ENCODE results near the gene MAP3K7.
"Not testable (repeated sequence)": the region's sequence is repeated elsewhere in the genome, so short reads cannot be mapped to it uniquely, and the experiment has no call there.

MAP3K7 gene

DNA sequence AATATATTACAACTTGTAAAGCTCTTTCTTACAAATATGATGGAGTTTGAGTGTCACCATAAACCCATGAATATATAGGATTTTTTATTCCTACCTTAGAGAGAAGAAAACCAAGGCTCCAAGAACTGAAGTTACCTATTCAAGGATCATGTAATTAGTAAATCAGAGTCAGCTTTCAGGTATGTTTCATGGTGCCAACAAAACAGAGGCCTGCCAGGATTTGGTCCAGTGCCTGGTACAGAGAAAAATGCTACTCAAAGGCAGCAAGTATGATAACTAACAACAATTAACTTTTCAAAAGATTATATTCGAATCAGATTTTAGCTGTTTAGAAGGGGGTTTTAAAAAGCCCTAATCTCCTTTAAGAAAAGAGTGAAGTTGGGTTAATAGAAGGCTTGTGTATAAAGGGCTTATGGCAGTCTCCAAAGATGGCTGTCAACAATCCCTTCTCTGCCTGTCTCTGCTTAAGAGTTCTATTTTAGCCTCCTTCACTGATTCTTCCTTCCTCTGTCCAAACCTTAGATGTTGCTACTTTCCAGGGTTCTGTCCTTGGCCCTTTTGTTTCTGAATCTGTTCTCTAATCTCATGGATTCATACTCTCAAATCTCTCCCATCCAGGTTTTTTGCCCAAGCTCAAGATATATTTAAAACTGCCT is 7.8 kb downstream of the MAP3K7 start:
- DNase-seq (ENCODE audit: insufficient read length, low spot score) (no peak), FAIRE-seq (no peak)

DNA sequence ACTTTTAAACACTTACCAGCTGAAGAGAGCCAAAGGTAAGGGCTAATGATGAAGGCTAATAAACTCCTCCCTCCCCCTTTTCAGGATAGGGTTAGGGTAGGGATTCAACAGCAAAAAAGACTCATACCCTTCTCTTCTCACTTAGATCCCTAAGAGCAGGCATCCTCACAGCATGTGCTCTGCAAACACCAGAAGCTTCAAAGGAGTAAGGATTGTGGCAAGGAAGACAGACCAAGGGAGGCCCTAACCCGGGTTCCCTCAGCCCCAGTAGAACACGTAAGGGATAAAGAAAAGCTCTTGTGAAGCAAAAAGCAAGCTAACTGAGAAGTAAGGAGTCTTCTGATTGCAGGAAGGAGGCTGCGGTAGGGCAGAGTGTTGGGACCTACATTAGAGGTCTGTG is 11.6 kb downstream of the MAP3K7 start:
- DNase-seq (ENCODE audit: insufficient read length, low spot score) (no peak), FAIRE-seq (no peak)

DNA sequence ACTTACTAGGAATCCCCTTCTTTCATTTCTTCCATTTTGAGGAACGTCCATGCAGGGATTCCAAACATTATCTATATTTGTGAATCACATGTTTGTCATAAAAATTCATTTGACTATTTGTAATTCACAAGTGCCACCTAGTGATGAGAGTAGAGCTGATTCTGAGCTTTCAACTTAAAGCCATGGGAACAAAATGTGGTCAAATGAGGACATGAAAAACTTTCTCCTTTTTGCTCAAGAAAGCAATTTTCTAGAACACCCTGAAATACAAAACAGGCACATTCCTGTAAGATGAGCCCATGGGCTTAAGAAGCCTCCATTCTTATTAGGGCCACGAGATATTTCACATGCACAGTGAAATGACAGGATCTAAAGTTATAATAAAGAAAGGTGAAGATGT is 12.3 kb downstream of the MAP3K7 start:
- DNase-seq (ENCODE audit: insufficient read length, low spot score), result no peak
- no peak for FAIRE-seq

DNA sequence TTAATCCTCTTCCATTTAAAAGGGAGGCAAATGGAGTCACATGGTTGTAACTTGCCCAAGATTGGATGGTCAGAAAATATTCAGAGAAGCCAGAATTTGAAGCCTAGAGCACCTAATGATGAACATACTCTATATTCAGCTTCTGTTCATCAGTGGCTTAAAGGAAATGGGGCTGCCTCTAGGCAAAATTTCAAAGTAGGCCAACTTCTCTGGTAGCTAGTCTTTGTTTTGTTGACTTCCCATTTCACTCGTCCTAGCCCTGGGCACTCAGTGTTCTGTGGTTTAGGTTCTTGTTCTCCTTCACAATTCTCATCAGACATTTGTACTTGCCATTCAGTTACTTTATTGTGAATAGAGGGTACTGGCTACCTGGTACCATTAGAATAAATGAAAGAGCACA is 13.2 kb downstream of the MAP3K7 start:
- DNase-seq (ENCODE audit: insufficient read length, low spot score) (no peak), FAIRE-seq (no peak)

DNA sequence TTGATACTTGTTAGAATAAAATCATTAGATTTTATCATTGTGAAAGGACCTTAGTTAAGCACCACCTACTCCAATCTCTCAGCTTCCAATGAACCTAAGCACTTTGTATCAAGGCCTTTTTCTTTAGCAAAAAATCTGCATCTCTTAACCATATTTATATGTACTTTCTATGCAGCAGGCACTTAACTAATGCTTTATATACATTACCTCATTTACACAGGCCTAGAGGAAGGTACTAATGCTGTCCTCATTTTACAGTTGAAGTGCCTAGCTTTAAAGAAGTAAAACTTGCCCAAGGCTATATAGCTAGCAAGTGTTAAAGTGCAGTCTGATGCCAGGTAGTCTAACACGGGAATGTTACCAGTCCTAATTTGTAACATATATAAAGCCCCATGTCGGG is 14.0 kb downstream of the MAP3K7 start:
- FAIRE-seq (no peak), DNase-seq (ENCODE audit: insufficient read length, low spot score) (no peak)

DNA sequence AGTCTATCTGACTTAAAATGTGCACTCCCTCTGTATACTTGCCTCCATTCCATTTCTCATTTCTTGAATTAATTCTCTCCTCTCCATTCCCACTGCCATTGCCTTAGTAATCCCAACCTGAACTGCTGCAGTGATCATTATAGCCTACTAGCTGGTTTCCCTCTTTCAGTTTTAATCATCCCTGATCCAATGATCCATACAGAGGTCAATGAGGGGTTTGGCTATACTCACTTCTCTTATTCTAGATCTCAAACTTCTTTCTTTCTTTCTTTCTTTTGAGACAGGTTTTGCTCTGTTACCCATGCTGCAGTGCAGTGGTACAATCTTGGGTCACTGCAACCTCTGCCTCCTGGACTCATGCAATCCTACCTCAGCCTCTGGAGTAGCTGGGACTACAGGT is 17.6 kb downstream of the MAP3K7 start:
- FAIRE-seq (peak; percentile 28), DNase-seq (ENCODE audit: insufficient read length, low spot score) (no peak)

DNA sequence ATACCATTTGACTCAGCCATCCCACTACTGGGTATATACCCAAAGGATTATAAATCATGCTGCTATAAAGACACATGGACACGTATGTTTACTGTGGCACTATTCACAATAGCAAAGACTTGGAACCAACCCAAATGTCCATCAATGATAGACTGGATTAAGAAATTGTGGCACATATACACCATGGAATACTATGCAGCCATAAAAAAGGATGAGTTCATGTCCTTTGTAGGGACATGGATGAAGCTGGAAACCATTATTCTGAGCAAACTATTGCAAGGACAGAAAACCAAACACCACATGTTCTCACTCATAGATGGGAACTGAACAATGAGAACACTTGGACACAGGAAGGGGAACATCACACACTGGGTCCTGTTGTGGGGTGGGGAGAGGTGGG is 19.2 kb downstream of the MAP3K7 start:
- DNase-seq (ENCODE audit: insufficient read length, low spot score); FAIRE-seq: not testable (repeated sequence)

DNA sequence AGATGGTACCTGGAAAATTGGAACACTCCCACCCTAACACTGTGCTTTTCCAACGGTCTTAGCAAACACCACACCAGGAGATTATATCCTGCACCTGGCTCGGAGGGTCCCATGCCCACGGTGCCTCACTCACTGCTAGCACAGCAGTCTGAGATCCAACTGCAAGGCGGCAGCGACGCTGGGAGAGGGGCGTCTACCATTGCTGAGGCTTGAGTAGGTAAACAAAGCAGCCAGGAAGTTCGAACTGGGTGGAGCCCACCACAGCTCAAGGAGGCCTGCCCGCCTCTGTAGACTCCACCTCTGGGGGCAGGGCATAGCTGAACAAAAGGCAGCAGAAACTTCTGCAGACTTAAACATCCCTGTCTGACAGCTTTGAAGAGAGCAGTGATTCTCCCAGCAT is 24.5 kb downstream of the MAP3K7 start:
- DNase-seq (ENCODE audit: insufficient read length, low spot score); FAIRE-seq: not testable (repeated sequence)

DNA sequence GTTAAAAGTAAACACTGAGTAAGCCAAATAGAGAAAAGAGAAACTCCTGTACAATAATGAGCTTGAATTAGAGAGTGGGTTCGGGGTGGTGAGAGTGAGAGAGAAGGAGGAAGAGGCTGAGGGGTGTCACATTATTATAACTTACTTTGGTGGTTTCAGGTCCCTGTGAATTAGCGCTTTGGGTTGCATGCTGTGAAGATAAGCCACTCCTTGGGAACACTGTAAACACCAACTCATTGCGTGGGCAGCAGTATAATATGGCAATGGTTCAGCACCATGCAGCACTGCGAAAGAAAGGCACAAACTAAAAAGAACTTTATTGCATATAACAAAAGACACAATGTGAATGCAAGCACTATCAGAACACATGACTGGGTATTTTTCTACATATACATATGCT is 26.9 kb downstream of the MAP3K7 start:
- DNase-seq (ENCODE audit: insufficient read length, low spot score), result no peak

DNA sequence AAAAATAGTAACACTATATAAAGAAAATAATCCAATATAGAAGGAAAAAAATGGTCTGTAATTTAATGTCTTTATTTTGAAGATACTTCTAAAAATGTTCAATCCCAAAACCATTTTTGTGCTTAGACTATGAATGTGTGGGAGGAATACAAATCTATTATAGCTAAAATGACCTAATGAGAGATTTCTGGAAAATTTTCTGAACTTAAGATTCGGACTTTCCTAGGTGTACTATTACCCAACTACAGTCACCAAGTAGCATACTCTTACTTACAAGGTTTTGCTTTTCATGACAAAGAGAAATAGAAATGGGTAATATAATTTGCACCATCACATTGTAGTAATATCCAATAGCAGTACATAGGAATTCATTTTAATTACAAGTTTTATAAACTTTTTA is 29.9 kb downstream of the MAP3K7 start:
- no peak for DNase-seq (ENCODE audit: insufficient read length, low spot score)

More for the DNA sequence above, 26.9 kb downstream of the MAP3K7 start:
- no peak for FAIRE-seq

DNA sequence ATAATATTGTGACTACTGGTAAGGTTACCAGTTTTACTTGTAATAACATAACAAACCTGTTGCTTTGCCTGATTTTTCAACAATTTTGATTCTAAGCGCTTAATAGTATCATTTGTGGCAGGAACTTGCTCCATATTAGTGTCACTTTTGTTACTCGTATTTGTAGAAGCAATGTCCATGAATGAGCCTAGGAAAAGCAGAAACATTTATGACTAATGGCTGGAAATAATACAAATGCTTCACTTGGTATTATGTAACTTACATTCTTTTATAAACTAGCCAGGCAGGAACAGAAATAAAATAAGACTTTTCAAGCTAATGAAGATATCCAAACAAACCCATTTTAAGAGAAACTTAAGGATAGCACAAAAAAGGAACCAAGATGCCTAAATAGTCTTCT is 38.9 kb downstream of the MAP3K7 start:
- FAIRE-seq, result no peak

More for the DNA sequence above, 29.9 kb downstream of the MAP3K7 start:
- FAIRE-seq, result no peak

DNA sequence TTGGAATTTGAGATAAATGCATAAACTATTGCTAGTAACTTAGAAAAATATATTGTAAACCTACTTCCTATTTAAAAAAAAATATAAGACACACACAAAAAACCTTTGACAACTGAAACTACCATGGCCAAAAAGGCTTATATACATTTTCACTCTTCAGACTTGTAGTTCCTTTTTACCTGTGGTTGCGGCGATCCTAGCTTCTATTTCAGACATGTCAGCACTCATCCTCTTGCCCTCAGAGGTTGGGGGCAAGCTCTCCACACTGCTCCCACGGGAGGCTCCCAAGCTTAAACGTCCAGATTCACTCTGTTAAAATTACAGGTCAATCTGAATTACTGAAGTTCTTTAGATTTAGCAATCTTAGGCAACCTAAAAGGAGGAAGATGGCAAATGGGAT is 39.8 kb downstream of the MAP3K7 start:
- no peak for DNase-seq (ENCODE audit: insufficient read length, low spot score)

More for the DNA sequence above, 38.9 kb downstream of the MAP3K7 start:
- no peak for DNase-seq (ENCODE audit: insufficient read length, low spot score)

DNA sequence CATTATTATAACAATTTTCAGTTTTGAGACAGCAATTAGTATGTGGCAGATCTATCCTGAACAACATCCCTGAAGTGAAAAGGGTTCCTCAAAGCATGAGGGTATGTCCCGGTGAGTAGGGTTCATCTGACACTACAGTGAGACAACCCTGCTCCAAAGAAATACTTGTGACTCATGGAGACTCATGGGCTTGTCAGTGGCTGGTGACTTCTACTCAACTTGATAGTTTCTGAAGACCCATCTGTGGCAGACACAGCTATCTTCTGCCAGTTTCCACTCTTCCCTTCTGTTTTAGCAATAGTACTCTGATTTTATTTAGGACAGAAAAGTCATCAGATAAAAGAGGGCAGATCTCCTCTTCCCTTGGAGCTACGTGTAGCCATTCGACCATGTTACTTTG is 41.4 kb downstream of the MAP3K7 start:
- FAIRE-seq (no peak), DNase-seq (ENCODE audit: insufficient read length, low spot score) (no peak)

More for the DNA sequence above, 39.8 kb downstream of the MAP3K7 start:
- no peak for FAIRE-seq

DNA sequence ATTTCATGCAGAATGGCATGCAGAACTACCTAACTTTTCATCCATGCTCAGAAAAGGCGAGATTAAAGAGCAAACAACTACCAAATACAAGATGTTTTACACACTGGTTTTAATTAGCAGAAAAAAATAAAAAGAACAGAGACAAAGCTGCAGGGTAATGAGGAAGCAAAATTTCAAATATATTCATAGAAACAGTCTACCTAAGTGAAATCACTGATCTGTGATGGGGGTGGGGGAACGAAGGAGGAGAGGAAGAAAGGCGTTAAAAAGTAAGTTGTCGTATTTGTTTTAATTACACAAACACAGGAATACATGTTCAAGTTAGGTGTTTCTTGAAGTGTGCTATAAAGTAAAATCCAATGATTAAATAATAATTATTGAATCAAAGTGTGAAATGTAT is 42.1 kb downstream of the MAP3K7 start:
- FAIRE-seq (no peak), DNase-seq (ENCODE audit: insufficient read length, low spot score) (no peak)

DNA sequence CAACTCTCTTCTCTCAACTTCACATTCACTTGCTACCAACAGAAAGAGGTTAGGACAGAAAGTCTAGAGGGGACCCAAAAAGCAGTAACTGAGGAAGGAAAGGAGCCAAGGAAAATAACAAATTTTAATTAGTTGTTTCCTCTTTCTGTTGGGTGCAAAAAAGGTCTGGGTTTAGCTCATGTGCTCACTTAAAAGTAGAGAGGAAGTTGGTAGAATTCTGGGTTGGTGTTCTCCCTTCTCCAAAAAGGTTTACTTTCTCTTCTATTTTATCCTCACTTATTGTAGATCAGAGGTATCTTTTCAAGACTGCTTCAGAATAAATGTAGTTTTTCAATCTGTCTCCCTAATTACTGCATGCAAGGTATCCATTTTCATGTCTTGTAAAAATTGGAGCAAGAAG is 42.8 kb downstream of the MAP3K7 start:
- no peak for DNase-seq (ENCODE audit: insufficient read length, low spot score)
- no peak for FAIRE-seq

DNA sequence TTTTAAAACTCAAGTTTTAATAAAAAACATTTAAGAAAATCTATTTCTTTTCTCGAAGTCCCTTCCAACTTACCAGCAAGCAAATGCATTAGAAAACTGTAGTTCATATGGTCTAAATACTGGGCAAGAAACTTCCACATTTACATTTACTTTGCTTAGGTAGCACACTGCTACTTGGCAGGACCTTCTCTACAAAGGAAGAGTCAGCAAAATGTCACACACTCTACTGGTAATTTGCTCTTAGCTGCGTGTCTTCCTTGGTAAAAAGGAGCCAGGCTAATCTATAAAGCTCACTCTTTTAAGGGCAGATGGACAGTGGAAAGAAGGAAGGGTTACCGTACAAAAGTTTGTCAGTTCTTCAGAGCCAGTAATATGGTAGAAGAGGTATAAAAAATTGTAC is 45.7 kb downstream of the MAP3K7 start:
- no peak for DNase-seq (ENCODE audit: insufficient read length, low spot score)
- FAIRE-seq, result no peak

DNA sequence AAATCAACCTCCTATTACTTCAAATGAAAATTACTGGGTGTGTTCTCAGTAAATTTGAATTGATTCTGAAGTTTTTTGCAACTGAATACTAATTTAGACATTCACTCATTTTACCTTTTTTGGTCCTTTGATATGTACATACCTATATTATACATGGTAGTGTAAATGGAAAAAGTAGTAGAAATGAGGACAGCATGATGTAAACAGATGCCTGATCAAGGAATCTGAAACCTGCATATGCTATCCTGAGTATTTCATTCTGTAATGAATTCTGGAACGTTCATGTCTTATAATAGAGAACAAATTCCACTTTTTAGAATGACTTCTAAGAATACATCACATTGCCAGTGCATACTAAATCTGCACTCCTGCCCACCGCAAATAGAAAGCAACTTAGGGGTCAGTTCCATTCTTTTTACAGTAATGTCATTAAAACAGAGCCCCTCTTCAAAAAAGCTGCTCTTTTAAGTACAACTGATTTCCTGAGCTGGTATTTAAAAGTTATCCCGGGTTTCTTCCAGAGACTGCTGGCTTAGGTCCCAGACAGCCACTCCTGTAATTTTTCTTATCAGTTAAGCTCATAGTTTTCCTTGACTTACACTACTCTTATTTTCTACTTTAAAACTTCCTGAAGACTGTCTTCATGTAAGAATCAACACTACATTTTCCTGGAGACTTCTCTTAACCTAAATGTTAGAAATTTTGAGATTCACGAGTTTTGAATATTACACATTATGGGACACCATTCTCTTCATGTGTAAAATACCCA is 48.4 kb downstream of the MAP3K7 start:
- FAIRE-seq (no peak), DNase-seq (ENCODE audit: insufficient read length, low spot score) (no peak)

DNA sequence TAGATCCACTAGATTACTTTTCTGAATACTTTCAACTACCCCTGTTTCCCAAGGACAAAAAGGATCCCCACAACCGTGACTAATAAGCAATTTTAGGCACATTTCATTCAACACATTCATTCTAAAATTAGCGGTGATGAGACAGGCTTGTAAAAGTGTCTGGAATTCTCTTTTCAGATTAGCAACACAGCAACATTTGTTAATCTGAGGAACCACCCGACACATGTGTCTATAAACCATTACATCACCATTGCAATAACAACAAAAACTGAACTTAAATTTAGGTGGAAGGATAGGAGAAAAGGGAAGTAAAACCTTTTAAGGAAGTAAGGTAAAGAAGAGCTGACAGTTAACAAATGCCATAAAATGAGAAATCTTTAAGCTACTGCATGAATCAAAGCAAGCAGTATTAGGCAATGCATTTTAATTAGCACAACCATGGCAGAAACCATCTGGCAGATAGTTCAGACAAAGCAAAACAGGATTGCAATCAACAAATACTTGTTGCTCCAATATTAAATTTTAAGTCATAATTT is 49.1 kb downstream of the MAP3K7 start:
- FAIRE-seq, result peak; percentile 86
- no peak for DNase-seq (ENCODE audit: insufficient read length, low spot score)

DNA sequence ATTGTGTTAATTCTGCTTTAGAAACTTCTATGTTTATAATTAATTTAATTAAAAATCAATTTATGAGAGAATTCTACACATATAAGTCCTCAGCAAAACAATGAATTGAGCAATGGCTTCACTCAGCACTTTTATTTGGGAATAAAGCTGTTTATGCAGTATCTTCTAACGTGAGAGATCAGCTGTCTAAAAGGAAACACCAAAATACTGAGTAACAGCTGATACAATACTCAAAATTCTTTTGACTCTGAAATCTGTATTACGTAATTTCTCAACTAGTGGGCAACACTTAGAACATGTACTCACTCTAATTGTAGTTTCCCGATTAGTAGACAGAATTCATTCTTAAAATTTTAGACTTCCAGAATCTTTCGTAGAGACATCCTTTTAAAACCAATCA is 49.8 kb downstream of the MAP3K7 start:
- no peak for FAIRE-seq
- no peak for DNase-seq (ENCODE audit: insufficient read length, low spot score)

DNA sequence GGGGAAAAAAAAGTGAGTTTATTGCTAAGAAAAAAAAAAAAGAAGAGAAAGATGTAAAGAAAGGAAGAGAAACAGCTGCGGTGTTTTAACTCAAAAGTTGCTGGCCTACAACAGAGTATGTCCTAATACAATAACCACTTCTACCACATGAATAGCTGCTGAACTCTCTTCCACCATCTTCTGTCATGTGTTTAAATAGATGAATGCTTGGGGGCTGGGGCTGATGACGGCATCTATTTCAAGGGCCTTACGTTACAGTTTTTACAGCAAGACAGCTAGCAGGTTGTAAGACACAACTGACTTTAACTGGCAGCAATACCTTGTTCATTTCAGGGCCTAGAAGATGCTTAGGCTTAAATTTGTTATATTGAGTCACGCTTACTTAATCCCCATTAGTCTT is 50.4 kb downstream of the MAP3K7 start:
- DNase-seq (ENCODE audit: insufficient read length, low spot score) (no peak), FAIRE-seq (no peak)

DNA sequence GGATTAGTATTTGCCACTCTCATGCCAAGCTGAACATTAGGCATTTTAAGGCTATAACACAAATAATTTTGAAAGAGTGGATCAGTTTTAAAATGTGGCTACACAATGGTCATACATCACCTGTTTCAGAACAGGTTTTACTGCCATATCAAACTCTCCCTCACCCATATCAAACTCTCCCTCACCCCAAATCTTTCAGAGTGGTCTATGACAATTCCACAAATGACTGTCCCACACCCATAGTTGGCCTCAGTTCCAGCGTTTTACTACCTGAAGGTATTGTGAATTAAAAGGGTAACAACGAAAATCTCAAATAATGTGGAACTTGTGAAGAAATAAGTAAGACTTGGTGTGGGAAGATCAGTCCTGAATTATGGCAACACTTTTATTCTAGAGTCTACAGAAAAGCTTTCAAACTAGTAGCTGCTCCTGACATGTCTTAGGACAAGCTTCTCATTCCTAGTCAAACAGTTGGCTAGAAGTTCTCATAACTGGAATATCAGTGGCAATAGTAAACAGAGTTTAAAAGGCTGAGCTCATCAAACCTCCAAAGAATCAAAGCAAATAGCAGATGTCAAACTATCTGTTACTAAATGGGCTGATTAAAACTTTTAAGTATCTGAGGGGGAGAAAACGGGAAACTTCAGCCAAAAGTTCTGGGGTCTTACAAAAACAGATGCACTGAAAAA is 52.4 kb downstream of the MAP3K7 start:
- no peak for FAIRE-seq

More for the DNA sequence above, 52.4 kb downstream of the MAP3K7 start:
- no peak for DNase-seq (ENCODE audit: insufficient read length, low spot score)
